ENCODE results near the gene REXO1. TPM values are rescaled to one million over a fixed set of nuclear protein-coding genes. Genes with fewer than 3 reads are reported as not detected.
"Not testable (repeated sequence)": the region's sequence is repeated elsewhere in the genome, so short reads cannot be mapped to it uniquely, and the experiment has no call there.

The REXO1 gene
- 12.3 TPM for total RNA-seq

DNA sequence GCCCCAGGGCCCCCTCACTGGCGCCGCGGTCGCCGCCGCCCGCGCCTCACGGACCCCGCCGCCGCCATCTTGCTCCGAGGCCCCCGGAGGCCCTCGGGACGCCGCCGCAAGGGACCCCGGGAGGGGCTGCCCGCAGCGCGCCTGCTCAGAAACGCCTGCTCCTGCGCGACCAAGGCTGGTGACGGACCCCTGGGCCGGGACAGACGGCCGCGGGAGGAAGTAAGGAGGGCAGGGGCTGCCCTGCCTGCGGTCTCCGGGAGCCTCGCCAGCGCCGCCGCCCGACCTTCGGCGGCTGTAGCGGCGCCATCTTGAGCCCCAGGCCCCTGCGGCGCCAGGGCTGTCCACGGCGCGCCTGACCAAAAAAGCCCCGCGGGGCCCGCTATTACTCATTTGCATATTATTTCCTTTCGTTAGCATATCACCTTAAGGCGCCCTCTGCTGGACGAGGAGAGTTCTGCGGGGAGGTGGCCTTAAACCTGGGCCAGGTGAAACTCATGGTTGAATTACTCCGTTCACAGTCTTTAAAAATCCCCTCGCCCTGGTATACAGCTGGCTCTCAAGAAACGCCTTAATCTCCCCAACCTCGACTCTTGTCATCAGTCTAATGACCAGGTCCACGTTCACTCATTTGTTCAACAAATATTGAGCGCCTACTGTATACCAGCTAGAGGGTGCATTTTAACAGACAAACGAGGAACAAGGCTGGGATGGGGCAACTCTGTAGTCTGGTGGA, at the start of gene REXO1:
TSS of gene REXO1 (minus strand) at position 85 of the 733 bp plus-strand sequence. CDS start 125 bp downstream, outside the sequence.
- peak; percentile 95 for DNase-seq

- DNase-seq, result no peak
Measured at GRCh38 chr19:1896508-1896907, 48.2 kb upstream of the REXO1 start.

DNA sequence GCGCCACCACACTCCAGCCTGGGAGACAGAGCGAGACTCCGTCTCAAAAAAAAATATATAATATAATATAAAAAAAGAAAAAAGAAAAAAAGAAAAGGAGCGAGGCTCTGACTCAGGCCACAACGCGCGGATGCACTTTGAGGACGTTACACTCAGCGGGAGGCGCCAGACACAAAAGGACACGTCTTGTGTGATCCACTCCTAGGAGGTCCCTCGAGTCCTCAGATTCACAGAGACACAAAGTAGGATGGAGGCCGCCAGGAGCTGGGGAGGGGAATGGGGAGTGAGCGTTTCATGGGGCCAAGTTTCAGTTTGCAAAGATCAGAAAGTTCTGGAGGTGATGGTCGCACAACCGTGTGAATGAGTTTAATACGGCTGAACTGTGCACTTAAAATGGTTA, 45.5 kb upstream of the REXO1 start:
- DNase-seq, result no peak

GRCh38 chr19:1889907-1890306, 41.6 kb upstream of the REXO1 start:
- no peak for DNase-seq

DNA sequence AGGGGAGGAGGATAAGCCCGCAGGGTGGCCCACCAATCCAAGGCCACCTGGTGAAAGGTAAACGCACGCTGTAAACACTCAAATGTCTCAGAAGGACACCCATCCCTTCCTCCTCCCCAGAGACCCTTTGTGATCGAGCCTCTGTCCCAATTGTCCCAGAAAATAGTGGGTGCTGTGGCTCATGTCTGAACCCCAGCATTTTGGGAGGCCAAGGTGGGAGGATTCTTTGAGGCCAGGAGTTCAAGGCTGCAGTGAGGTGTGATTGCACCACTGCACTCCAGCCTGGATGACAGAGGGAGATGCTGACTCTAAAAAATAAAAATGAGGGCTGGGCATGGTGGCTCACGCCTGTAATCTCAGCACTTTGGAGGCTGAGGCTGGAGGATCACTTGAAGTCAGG, 40.1 kb upstream of the REXO1 start:
- DNase-seq, result no peak

GRCh38 chr19:1886360-1886759, 38.1 kb upstream of the REXO1 start:
- DNase-seq, result not testable (repeated sequence)

GRCh38 chr19:1885398-1886119, 37.3 kb upstream of the REXO1 start, which contains the start of gene ABHD17A:
Gene ABHD17A, minus strand, starts transcription at chr19:1885496. Its CDS starts 3,930 bp downstream, at chr19:1881566.
- DNase-seq, result peak; percentile 91

GRCh38 chr19:1884719-1885334, 36.5 kb upstream of the REXO1 start:
- DNase-seq, result no peak

- DNase-seq, result no peak
Measured at GRCh38 chr19:1884291-1884718, 36.0 kb upstream of the REXO1 start.

GRCh38 chr19:1883784-1884183, 35.5 kb upstream of the REXO1 start:
- no peak for DNase-seq

DNA sequence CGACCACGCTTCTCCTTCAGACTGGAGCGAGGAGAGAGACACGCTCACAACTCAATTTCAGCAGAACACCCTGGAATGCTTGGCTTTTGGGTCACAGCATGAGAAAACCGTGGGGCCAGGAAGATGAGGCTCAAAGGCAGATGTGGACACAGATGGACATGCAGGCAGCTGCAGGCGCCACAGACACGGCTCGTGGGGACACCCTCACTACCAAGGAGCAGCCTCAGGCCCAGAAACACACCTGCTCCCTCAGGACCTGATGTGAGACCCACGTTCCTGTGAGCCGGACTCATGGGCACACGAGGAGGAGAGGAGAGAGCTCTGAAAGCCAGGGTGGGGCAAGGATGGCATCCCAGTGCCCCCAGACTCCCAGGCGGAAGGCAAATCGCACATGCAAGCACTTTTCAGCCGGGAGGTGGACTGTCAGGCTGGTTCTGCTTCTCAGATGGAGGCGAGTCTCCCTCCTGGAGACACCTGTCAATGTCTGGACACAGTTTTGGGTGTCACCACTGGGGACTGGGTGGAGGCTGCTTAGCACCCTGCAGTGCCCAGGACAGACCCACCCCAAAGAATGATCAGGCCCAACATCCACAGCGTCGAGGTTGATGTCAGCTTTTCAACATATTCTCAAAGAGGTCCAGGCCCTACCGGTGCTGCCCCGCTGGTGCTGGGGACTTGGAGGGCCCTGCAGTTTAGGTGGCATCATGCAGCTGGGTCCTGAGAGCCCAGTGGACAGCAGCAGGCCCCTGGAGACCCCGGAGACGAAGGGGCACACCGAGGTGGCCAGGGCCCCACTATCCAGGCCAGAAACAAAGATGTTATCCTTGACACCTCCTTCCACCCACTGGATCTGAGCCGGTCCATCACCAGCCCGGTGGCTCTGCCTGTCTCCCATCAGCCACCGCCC, 34.8 kb upstream of the REXO1 start:
- DNase-seq, result no peak

DNA sequence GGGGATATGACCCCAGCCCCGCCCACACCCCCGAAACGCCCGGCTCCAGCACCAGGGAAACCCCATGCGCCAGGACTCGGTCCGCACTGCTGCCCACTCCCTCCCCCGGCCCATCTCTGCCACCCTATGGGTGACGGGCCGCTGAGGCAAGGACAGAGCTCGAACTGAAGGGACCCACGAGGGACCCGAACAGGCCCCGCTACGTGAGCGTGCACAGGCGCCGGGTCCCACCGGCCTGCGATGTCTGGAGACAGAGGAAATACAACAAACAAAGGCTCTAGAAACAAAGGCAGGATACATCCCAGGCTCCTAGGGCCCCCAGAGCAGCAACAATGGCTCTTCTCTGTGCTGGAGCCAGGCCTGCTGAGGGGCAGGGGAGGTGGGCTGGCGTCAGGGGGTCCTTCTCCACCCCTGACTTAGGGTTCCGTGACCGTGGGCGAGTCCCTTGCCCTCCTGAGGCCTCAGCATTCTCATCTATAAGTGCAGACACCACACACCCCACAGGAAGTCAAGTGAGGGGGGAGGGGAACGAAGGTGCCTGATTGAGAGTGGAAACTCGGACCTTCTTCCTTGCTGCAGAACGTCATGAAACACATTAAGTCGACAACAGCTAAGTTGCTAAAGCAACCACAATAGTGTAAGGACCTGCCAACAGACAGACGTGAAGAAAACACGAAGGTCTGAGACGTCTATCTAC, 34.0 kb upstream of the REXO1 start:
- DNase-seq, result no peak

GRCh38 chr19:1881393-1882088, 33.3 kb upstream of the REXO1 start:
- DNase-seq, result not testable (repeated sequence)

GRCh38 chr19:1880611-1881392, 32.5 kb upstream of the REXO1 start:
- DNase-seq, result no peak

DNA sequence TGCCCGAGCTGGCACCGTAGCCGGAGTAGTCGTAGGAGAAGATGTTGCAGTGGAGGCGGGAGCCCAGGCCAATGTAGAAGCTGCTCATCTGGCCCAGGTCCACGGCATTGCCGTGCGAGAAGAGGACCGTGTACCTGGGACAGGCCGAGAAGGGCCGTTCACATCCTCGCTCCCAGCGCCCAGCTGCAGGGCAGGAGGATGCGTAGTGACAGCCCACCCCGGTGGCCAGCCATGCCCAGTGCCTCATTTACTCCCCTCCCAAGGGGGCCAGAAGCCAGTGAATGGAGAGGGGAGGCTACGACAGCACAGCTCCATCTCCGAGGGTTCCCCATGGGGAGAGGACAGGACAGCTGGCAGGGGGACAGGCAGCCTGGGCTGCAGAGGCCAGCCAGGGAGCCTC, 31.7 kb upstream of the REXO1 start:
- not testable (repeated sequence) for DNase-seq

GRCh38 chr19:1878583-1878982, 30.3 kb upstream of the REXO1 start:
- DNase-seq, result not testable (repeated sequence)

DNA sequence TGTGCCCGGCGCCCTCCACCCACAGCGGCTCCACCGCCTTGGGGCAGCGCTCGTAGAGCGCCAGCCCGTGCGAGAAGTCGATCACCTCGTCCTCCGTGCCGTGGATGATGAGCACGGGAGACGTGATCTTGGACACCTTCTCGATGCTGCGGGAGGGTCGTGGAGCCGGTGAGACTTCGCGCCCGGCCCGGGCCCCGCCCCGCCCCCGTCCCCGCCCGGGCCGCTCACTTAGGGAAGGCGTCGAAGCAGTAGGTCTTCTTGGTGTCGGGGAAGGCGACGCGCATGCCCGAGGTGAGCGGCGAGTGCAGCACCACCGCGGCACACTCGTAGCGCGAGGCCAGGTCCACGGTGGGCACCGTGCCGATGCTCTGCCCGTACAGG, 29.0 kb upstream of the REXO1 start:
- DNase-seq, result not testable (repeated sequence)

GRCh38 chr19:1876496-1877279, 28.4 kb upstream of the REXO1 start:
- not testable (repeated sequence) for DNase-seq
